HG03060 (cell line): ENCODE measurements around the gene HPCAL1.

Experiments
- ATAC-seq: cut with Tn5 transposase; IDR thresholded peaks from one replicate; pipeline ENCODE4 v1.9.1; 2021; ENCODE audit warnings: low read depth, moderate number of reproducible peaks; ENCODE audit not compliant: unreplicated experiment

Gene HPCAL1

GRCh38 chr2:10331702-10332401 is 29.1 kb downstream of the HPCAL1 start:
- ATAC-seq = no peak

DNA sequence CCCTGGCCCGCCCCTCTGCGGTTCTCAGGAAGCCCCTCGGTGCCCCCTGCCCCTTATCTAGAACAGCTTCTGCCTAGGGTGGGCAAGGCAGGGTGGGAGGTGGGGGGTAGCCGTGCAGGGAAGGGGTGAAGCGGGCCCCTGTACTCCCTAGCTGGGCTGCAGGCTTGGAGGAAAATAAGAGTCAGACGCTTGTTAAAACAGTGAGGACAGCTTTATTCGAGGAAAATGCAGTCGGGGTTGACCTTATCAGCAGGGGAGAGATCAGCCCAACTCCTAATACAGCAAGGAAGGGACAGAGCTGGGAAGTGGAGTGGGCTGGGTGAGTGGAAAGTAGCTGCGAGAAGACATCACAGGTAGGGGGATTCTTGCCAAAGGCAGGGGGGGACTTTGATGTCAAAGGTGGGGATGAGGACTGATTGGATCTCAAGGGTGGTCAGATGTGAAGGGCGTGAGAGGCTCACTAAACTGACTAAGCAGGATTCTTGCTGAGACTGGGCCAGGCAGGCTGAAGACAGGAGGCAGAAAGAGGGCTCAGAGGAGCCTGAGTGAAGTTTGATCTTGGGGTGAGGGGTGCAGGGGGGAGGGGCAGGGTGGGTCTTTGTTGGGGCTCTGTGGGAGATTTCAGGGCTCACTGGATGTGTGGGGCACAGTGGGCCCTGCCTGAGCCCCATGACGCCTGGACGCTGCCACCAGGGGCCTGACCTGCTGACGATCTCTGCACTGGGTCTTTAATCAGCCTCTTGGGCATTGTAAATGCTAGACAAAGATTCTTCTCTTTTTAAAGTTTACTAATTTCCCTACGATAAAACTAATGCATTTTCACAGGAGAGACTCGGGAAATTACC is 29.9 kb downstream of the HPCAL1 start:
- ATAC-seq = no peak

- no peak for ATAC-seq
Observed at GRCh38 chr2:10333247-10333613, 30.5 kb downstream of the HPCAL1 start.

DNA sequence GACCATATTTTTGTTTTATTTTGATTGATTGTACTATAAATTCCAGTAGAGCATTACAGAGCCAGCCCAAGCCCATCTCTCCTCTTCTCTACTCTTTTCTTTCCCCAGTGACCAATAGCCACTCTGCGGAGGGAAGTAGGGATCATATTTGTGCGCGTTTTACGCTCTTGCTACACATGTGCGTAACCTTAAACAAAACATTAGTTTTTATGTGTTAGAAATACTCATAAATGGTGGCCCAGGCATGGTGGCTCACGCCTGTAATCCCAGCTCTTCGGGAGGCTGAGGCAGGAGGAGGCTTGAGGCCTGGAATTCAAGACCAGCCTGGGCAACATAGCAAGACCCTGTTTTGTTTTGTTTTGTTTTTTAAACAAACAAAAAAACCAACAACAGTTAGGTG is 31.3 kb downstream of the HPCAL1 start:
- no peak for ATAC-seq

GRCh38 chr2:10335046-10335840 is 32.5 kb downstream of the HPCAL1 start:
- ATAC-seq = no peak

GRCh38 chr2:10336283-10336682 is 33.6 kb downstream of the HPCAL1 start:
- no peak for ATAC-seq

DNA sequence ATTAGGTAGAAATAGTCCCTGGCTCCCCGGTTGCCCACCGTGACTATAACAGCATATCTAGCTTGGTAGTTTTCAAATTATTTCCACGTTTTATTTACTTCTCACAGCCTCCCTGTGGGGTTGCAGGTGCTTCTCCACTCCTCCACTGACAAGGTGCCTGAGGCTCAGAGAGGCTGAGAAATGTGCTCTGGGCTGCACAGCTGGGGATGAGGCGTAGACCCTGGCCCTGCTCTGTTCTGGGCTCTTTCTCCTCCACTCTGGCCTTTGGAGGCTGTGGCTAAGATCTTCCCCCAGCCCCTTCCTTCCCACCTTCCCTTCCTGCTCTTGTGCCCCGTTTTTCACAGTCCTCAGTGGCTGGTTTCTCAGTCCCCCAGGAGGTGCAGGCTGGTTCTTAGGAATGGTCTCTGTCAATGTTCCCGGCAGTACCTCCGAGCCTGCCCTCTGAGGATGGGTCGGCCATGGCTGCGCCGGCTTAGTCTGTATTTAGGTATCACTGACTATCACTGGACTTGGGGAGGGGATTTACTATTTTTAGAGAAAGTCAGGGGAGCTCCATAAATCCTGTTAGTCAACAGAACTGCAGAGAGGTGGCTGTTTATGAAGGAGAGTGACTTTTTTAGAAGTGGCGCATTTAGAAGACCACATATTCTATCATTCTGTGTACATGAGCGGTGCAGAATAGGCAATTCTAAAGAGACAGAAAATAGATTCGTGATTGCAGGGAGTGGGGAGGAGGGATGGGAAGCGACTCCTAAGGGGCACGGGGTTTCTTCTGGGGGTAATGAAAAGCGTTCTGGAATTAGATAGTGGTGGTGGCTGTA is 35.0 kb downstream of the HPCAL1 start:
- no peak for ATAC-seq

- no peak for ATAC-seq
Observed at GRCh38 chr2:10338270-10339188, 35.8 kb downstream of the HPCAL1 start.

- no peak for ATAC-seq
Observed at GRCh38 chr2:10339647-10340592, 37.2 kb downstream of the HPCAL1 start.

DNA sequence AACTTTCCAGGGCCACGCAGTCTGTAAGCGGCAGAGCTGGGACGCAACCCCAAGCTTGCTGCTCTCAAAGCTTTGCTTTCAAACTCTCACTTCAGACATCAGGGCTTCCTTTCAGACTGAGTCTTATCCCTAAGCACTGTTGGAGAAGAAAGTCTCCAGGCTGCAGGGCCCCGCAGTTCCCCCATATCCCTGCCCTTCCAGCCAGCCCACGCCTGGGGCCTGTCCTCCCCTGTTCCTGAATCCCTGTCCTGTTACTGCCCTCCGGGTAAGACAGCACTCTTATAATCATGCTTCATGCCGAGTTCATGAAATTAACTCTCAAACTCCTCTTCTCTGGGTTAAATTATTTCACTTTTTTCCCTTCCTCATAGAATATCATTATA is 37.9 kb downstream of the HPCAL1 start:
- no peak for ATAC-seq

- ATAC-seq = no peak
Observed at GRCh38 chr2:10341193-10341592, 38.5 kb downstream of the HPCAL1 start.

- no peak for ATAC-seq
Observed at GRCh38 chr2:10342245-10342951, 39.7 kb downstream of the HPCAL1 start.

- no peak for ATAC-seq
Observed at GRCh38 chr2:10343191-10343590, 40.5 kb downstream of the HPCAL1 start.

GRCh38 chr2:10343658-10344057 is 41.0 kb downstream of the HPCAL1 start:
- ATAC-seq = no peak

DNA sequence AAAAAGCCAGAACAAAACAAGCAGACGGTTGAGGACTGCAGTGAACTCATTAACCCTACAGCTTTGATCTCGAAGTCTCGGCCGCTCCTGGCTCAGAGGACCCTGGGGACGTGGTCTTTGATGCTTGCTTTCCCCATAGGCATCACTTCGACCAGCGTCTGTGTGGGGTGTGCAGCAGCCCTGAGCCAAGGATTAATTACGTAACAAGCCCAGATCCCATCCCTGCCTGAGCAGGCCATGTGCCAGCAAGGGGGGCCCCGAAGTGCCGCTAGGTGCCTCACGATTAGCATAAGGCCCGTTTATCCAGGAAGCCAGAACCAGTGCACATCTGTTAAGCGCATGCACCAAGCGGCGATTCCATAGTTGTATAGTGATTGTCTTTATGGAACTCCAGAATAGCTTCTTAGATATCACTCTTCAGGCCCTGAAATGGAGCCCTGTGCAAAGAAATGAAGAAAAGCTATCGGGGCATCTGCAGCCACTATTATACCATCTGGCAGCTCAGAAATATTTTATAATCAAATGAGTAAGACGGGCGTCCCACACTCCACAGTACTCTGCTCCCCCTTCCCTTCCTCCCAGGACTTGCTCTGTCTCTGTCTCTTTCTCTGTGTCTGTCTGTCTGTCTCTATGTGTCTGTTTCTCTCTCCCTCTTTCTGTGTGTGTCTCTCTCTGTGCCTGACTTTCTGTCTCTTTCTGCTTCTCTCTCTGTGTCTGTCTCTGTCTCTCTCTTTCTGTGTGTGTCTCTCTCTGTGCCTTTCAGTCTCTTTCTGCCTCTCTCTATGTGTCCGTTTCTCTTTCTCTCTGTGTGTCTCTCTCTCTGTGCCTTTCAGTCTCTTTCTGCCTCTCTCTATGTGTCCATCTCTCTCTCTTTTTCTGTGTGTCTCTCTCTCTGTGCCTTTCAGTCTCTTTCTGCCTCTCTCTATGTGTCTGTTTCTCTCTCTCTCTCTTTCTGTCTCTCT is 41.7 kb downstream of the HPCAL1 start:
- ATAC-seq = no peak

- no peak for ATAC-seq
Observed at GRCh38 chr2:10345126-10345525, 42.4 kb downstream of the HPCAL1 start.

DNA sequence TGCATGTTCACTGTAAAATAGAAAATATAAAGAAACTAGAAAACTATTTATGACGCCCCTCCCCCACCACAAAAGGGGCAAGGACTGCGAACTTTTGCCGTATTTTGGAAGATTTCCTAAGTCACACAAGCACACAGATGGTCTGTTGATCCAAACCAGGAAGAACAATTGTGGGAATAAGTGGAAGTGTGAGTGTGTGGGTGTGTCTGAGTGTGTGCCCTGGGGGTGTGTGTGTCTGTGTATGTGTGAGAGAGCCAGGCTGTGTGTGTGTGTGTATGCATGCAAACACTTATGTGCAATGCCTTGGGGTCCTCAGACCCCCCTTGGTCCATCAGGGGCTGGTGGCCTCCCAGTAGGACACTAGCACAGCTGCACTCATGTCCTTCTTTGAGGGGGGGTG is 43.1 kb downstream of the HPCAL1 start:
- ATAC-seq = no peak
